IPS DF 19.7 (cell line): Measurements from ENCODE around the gene APOBEC3A.
"Not testable (repeated sequence)": the region's sequence is repeated elsewhere in the genome, so short reads cannot be mapped to it uniquely, and the experiment has no call there.

Source experiments
- DNase-seq: peaks from one replicate; pipeline ENCODE4 v3.0.0-alpha.2; 2013; ENCODE audit warnings: low read depth, low spot score

The APOBEC3A gene

GRCh38 chr22:38958651-38958943 is 1.2 kb downstream of the APOBEC3A start:
- not testable (repeated sequence) for DNase-seq

- DNase-seq = no peak
Observed at GRCh38 chr22:38959590-38959989, 2.2 kb downstream of the APOBEC3A start.

- DNase-seq = not testable (repeated sequence)
Observed at GRCh38 chr22:38960673-38961072, 3.3 kb downstream of the APOBEC3A start.

- DNase-seq = not testable (repeated sequence)
Observed at GRCh38 chr22:38963291-38963738, 5.9 kb downstream of the APOBEC3A start.

- DNase-seq = no peak
Observed at GRCh38 chr22:38963872-38964271, 6.5 kb downstream of the APOBEC3A start.

- no peak for DNase-seq
Observed at GRCh38 chr22:38964306-38964705, 6.9 kb downstream of the APOBEC3A start.

GRCh38 chr22:38964989-38965388 is 7.6 kb downstream of the APOBEC3A start:
- no peak for DNase-seq

- no peak for DNase-seq
Observed at GRCh38 chr22:38965614-38966379, 8.4 kb downstream of the APOBEC3A start.

- DNase-seq = no peak
Observed at GRCh38 chr22:38966380-38966702, 8.9 kb downstream of the APOBEC3A start.

- no peak for DNase-seq
Observed at GRCh38 chr22:38966942-38967341, 9.5 kb downstream of the APOBEC3A start.

- no peak for DNase-seq
Observed at GRCh38 chr22:38967451-38968450, 10.3 kb downstream of the APOBEC3A start.

- DNase-seq = no peak
Observed at GRCh38 chr22:38968801-38969200, 11.4 kb downstream of the APOBEC3A start.

- DNase-seq = no peak
Observed at GRCh38 chr22:38970551-38970950, 13.1 kb downstream of the APOBEC3A start.

- no peak for DNase-seq
Observed at GRCh38 chr22:38971202-38971601, 13.8 kb downstream of the APOBEC3A start.

GRCh38 chr22:38971791-38972190 is 14.4 kb downstream of the APOBEC3A start:
- DNase-seq = no peak

GRCh38 chr22:38972558-38972957 is 15.1 kb downstream of the APOBEC3A start:
- no peak for DNase-seq

GRCh38 chr22:38973289-38974169 is 16.1 kb downstream of the APOBEC3A start:
- no peak for DNase-seq

- no peak for DNase-seq
Observed at GRCh38 chr22:38974170-38974825, 16.9 kb downstream of the APOBEC3A start.

- no peak for DNase-seq
Observed at GRCh38 chr22:38974826-38975175, 17.4 kb downstream of the APOBEC3A start.

- DNase-seq = not testable (repeated sequence)
Observed at GRCh38 chr22:38977289-38977688, 19.9 kb downstream of the APOBEC3A start.

- DNase-seq = not testable (repeated sequence)
Observed at GRCh38 chr22:38980587-38980986, 23.2 kb downstream of the APOBEC3A start.
